C4-2B (cell line): ENCODE data around the gene PEF1.

Experiments
- CTCF ChIP-seq: fragments of 450-650 bp; conservative IDR thresholded peaks from 2 replicates; pipeline ENCODE4 v1.5.1; 2017; ENCODE audit warnings: mild to moderate bottlenecking
- ZFX ChIP-seq: fragments of 450-650 bp; IDR thresholded peaks from 2 replicates; pipeline ENCODE4 v1.6.1; 2017

DNA sequence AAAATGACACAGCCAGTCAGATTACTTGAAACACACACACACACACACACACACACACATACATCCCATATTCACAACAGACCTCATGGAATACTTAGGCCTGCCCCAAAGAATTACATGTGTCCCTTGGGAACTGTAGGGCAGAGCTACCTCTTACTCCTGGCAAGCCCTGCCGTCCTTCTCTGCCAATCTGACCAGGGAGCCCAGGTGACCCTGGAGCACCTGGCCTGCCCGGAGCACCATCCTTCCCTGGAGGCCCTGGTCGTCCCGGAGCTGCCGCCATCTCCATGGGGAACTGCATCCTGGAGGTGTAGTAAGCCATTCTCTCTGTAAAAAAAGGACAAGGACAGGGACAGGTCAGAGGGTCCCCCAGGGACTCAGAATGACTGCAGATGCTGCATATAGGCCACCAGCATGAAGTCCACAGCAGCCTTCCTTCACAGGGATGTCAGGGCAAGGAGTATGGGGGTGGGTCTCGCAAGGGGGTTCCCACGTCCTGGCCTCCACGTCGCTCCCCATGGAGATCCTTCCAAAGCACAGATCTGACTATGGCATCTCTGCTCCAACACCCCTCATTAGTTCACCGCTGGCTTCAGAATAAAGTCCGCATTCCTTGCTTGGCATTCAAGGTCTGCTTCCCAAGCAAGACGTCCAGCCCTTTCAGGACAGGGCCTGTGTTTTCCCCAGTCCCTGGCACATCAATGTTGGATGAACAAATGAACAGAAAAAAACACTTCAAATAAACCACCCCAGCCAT lies 9.2 kb upstream of the PEF1 start:
- TF ChIP-seq CTCF = no peak
- TF ChIP-seq ZFX = no peak
